ENCODE data around the gene NUP153.

DNA sequence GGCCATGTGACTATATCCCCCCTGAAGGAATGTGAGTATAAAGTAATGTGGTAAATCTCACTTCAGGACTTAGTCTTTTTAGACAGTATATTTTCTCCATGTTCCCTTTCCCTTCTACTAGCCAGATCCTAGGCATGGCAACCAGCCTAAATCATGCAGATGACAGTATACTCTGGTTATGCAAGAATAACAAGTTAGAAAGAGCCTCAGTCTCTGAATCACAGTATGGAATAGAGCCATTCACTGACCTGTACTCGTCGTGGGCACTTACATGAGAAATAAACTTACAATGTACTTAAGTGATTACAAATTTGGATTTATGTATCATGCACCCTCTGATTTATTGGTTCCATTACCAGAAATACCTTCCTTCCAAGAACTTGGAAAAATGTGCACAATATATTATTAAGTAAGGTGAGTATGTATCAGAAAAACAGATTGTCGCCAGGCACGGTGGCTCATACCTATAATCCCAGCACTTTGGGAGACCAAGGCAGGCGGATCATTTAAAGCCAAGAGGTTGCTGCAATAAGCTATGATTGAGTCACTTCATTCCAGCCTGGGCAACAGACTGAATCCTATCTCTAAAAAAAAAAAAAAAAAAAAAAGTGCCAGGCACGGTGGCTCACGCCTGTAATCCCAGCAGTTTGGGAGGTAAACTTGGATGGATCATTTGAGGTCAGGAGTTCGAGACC, 131.7 kb downstream of the NUP153 start:
- TF ChIP-seq EGR1 (IDR thresholded peaks at IDR 0.05; ENCODE audit: borderline replicate concordance, low read depth, low read length), result no peak
- no peak for TF ChIP-seq CEBPB (IDR thresholded peaks at IDR 0.05; ENCODE audit: low read depth, low read length)
- TF ChIP-seq BRCA1 (IDR thresholded peaks at IDR 0.05; ENCODE audit: low read depth, low read length), result no peak
- TF ChIP-seq POLR2A (IDR thresholded peaks at IDR 0.05; ENCODE audit: control extremely low read depth in 1 of 2, low read depth in 2 of 2, low read length in 2 of 2), result no peak
- TF ChIP-seq SIN3A (conservative IDR thresholded peaks at IDR 0.05 in 1 of 2, IDR thresholded peaks at IDR 0.05 in 1 of 2; ENCODE audit: low read depth in 1 of 2, low read length in 2 of 2), result no peak
- TF ChIP-seq, protein P1, sequence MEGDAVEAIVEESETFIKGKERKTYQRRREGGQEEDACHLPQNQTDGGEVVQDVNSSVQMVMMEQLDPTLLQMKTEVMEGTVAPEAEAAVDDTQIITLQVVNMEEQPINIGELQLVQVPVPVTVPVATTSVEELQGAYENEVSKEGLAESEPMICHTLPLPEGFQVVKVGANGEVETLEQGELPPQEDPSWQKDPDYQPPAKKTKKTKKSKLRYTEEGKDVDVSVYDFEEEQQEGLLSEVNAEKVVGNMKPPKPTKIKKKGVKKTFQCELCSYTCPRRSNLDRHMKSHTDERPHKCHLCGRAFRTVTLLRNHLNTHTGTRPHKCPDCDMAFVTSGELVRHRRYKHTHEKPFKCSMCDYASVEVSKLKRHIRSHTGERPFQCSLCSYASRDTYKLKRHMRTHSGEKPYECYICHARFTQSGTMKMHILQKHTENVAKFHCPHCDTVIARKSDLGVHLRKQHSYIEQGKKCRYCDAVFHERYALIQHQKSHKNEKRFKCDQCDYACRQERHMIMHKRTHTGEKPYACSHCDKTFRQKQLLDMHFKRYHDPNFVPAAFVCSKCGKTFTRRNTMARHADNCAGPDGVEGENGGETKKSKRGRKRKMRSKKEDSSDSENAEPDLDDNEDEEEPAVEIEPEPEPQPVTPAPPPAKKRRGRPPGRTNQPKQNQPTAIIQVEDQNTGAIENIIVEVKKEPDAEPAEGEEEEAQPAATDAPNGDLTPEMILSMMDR (IDR thresholded peaks at IDR 0.05; ENCODE audit: control extremely low read depth in 1 of 3, insufficient read depth in 1 of 3, low read depth in 1 of 3, low read length in 3 of 3), result no peak
- no peak for TF ChIP-seq YY1 (IDR thresholded peaks at IDR 0.05; ENCODE audit: low read depth, low read length)
- no peak for TF ChIP-seq KDM5A (IDR thresholded peaks at IDR 0.05; ENCODE audit: low read length)
- no peak for TF ChIP-seq RAD21 (IDR thresholded peaks at IDR 0.05 in 1 of 2, conservative IDR thresholded peaks at IDR 0.05 in 1 of 2; ENCODE audit: low read depth in 2 of 2, low read length in 2 of 2)
